GM12873 (cell line): Measurements from ENCODE around the gene STAMBP.

Experiments
- CTCF ChIP-seq: IDR thresholded peaks from 2 replicates; pipeline ENCODE4 v1.5.1; 2012; ENCODE audit warnings: low read depth, mild to moderate bottlenecking, moderate library complexity, low read length, control low read depth; ENCODE audit not compliant: insufficient read depth; ENCODE audit errors: missing control alignments

STAMBP gene

GRCh38 chr2:73821227-73821626 lies 7.5 kb upstream of the STAMBP start:
- TF ChIP-seq CTCF = no peak

GRCh38 chr2:73821669-73822068 lies 7.1 kb upstream of the STAMBP start:
- no peak for TF ChIP-seq CTCF

- TF ChIP-seq CTCF = no peak
Measured at GRCh38 chr2:73822276-73822675, 6.5 kb upstream of the STAMBP start.

- TF ChIP-seq CTCF = no peak
Measured at GRCh38 chr2:73822991-73823390, 5.8 kb upstream of the STAMBP start.

GRCh38 chr2:73823416-73823815 lies 5.3 kb upstream of the STAMBP start:
- TF ChIP-seq CTCF = no peak

- TF ChIP-seq CTCF = peak; percentile 82
Measured at GRCh38 chr2:73823916-73824523, 4.7 kb upstream of the STAMBP start.

GRCh38 chr2:73825408-73825807 lies 3.4 kb upstream of the STAMBP start:
- TF ChIP-seq CTCF = no peak
